Peyer's patch (tissue), 4 donors: ENCODE measurements around the gene MAGEA2.
"Not testable (repeated sequence)": the region's sequence is repeated elsewhere in the genome, so short reads cannot be mapped to it uniquely, and the experiment has no call there.

ENCODE experiments used
- POLR2A ChIP-seq, 2 donors: fragments of 450-650 bp; IDR thresholded peaks; one replicate each; pipeline ENCODE4 v1.5.1; 2017; ENCODE audit warnings: antibody characterized with exemption in 2 of 2, mild to moderate bottlenecking in 2 of 2, moderate library complexity in 2 of 2
- TF ChIP-seq, protein P1 (sequence below), 6 experiments: fragments of 450-650 bp in 4 of 6; fragments of 200-600 bp in 2 of 6; sonication (generic) in 1 of 6; IDR thresholded peaks; one replicate each; pipeline ENCODE4 v1.5.1; 2017 to 2019; ENCODE audit warnings: antibody characterized with exemption in 6 of 6, mild to moderate bottlenecking in 3 of 6, moderate library complexity in 1 of 6

DNA sequence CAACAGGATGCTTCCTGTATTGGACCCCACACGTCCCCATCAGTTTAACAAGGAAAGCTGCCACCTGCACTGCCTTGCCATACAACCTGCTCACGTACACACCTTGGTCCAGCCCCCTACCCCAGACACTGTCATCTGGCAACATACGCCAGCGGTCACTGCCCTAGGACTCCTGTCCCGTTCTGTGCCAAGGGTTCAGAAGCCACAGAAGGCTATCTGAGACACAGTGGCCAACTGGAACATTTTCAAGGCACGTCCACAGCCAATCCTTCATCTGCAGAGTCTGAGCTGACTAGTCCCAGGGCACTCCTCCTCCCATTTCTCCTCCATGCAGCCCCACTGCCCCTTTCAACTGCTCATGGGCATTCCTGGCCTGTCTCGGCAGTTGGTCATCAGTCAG lies 7.9 kb upstream of the MAGEA2 start:
- TF ChIP-seq, protein P1, sequence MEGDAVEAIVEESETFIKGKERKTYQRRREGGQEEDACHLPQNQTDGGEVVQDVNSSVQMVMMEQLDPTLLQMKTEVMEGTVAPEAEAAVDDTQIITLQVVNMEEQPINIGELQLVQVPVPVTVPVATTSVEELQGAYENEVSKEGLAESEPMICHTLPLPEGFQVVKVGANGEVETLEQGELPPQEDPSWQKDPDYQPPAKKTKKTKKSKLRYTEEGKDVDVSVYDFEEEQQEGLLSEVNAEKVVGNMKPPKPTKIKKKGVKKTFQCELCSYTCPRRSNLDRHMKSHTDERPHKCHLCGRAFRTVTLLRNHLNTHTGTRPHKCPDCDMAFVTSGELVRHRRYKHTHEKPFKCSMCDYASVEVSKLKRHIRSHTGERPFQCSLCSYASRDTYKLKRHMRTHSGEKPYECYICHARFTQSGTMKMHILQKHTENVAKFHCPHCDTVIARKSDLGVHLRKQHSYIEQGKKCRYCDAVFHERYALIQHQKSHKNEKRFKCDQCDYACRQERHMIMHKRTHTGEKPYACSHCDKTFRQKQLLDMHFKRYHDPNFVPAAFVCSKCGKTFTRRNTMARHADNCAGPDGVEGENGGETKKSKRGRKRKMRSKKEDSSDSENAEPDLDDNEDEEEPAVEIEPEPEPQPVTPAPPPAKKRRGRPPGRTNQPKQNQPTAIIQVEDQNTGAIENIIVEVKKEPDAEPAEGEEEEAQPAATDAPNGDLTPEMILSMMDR (IDR thresholded peaks at IDR 0.05), result not testable (repeated sequence)
- not testable (repeated sequence) for TF ChIP-seq POLR2A (IDR thresholded peaks at IDR 0.05)
